Coronary artery (tissue), 2 donors: ENCODE measurements around the gene ROM1.

Source experiments
- DNase-seq: peaks from one replicate; pipeline ENCODE4 v3.0.0-alpha.2; 2017; ENCODE audit warnings: low spot score
- H3K27ac ChIP-seq, 2 donors: fragments of 200-600 bp; sonication (generic); one replicate each; pipeline ENCODE4 v1.5.1; 2016 to 2019
- H3K4me3 ChIP-seq: fragments of 200-600 bp; sonication (generic); 2 replicates; pipeline ENCODE4 v1.5.1; 2016; ENCODE audit warnings: mild to moderate bottlenecking, moderate library complexity
- TF ChIP-seq, protein P1 (sequence below): fragments of 200-600 bp; sonication (generic); IDR thresholded peaks from one replicate; pipeline ENCODE4 v1.5.1; 2019; ENCODE audit warnings: antibody characterized with exemption

The ROM1 gene

DNA sequence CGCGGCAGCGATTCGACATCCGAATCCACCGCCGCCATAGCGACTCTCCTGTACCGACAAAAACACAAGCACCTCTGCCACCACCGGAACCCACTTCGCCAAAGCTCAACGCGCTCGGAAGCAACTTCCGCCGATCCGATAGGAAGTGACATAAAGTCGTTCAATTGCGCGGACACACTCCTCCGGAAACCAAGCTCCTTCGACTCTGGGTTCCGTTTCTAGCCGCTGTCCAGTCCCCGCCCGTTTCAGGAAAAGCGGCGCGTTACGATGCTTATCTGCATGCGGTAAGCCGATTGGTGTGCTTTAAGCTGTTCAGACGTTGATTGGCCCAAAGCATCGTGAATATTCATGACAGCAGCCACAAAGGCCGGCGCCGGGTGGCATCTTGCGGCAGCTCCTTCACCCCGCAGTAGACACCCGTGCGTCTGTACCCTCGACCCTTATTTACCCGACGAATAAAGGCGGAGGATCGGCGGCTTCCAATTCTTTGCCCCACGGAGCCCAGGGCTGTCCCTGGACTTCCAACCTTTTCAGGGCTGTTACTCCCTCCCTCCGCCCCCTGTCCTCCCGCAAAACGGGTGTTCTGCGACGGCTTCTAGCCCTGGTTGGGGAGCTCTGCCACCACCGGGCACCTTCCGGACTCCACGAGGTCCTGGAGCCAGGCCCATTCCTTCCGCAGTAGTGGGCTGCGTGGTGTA lies 21.5 kb upstream of the ROM1 start, which contains the start of gene TUT1:
Gene TUT1, minus strand, starts transcription at position 76 of the 698 bp plus-strand sequence. Its CDS starts 38 bp downstream, at position 38.
- TF ChIP-seq, protein P1, sequence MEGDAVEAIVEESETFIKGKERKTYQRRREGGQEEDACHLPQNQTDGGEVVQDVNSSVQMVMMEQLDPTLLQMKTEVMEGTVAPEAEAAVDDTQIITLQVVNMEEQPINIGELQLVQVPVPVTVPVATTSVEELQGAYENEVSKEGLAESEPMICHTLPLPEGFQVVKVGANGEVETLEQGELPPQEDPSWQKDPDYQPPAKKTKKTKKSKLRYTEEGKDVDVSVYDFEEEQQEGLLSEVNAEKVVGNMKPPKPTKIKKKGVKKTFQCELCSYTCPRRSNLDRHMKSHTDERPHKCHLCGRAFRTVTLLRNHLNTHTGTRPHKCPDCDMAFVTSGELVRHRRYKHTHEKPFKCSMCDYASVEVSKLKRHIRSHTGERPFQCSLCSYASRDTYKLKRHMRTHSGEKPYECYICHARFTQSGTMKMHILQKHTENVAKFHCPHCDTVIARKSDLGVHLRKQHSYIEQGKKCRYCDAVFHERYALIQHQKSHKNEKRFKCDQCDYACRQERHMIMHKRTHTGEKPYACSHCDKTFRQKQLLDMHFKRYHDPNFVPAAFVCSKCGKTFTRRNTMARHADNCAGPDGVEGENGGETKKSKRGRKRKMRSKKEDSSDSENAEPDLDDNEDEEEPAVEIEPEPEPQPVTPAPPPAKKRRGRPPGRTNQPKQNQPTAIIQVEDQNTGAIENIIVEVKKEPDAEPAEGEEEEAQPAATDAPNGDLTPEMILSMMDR: no peak
- Histone ChIP-seq H3K27ac (peak within 1 kb of the TSS; percentile 90 to 97), H3K4me3 (peak within 1 kb of the TSS; percentile 77)
- DNase-seq: peak; percentile 98

DNA sequence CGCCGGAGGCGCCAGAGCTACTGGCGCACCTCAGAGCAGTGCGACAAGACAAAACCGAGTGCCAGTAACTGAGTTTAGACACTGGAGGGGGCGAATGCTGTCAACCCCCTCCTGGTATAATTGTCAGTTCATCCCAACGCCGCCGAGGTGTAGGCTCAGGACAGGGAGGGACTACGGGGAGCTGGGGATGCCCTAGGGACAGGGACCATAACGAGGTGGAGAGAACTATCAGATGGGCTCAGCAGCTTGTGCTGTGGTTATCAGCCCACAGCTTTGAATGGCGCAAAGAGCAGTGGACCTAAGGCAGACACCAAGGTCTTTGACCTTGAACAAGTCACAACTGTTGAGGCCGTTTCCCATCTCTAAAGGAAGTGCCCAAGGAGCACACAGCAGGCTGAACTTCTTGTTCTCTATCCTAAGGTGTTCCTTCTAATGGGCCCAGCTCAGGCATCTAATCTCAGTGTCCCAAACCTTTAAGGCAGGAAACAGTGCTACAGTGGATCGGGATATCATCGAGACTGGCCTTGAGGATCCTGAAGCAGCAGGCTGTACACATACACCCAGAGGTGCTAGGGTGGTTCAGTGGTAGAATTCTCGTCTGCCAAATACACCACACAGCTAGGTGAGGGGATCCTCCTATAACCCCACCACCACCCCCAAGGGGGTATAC lies 20.8 kb upstream of the ROM1 start:
- peak overlapping the region; percentile 77 for H3K4me3 ChIP-seq
- peak; percentile 57 for DNase-seq
- TF ChIP-seq, protein P1: no peak
- peak overlapping the region; percentile 90 to 97 for H3K27ac ChIP-seq

DNA sequence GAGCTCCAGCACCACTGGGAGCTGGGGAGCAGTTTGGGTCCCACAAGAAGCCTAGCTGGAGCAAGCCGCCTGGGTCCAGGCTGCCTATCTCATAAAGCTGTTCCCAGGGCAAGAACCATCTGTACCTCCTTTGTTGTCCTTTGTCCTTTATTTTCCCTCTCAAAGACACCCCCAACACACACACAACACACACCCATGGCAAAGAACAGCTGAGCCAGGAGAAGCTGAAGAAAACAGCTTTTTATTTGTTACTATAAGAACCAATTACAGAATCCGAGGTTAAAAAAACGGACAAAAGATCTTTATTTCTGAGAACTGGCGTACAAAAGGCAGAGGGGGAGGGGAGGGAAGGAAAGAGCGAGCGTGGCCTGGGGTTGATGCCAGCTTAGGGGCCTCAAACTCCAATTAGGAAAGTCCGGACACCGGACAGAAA lies 20.1 kb upstream of the ROM1 start:
- no peak for DNase-seq
- TF ChIP-seq, protein P1: no peak
- peak overlapping the region; percentile 90 to 97 for H3K27ac ChIP-seq
- no peak overlapping the region for H3K4me3 ChIP-seq

DNA sequence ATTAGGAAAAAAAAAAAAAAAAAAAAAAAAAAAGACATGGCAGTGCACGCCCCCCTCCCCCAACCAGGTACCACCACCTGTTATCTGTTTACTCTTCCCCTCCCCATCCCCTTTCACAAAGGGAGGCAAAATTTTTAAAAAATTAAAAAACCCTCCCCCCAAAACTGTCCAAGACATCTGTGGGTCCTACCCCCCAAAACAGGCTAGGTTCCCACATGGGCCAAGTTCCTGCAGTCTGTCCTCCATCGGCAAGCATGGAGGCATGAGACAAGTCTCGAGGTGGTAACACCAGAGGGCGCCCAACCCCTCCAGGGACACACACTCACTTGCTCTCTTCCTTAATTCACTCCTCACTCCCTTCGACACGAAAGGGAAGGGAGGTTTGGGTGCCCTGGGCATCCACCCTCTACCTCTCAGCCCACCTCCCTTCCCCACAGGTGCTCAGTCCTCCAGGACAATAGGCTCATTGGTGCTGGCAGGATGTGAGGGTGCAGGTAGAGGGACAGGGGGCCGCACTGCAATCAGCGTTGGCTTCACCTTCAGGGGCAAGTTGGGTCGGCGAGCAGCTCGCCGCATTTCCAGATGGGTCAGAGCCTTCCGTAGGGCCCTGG lies 19.5 kb upstream of the ROM1 start:
- H3K4me3 ChIP-seq: no peak overlapping the region
- H3K27ac ChIP-seq: peak overlapping the region in 1 of 2 donors; percentile 17
- TF ChIP-seq, protein P1: no peak
- DNase-seq: no peak

DNA sequence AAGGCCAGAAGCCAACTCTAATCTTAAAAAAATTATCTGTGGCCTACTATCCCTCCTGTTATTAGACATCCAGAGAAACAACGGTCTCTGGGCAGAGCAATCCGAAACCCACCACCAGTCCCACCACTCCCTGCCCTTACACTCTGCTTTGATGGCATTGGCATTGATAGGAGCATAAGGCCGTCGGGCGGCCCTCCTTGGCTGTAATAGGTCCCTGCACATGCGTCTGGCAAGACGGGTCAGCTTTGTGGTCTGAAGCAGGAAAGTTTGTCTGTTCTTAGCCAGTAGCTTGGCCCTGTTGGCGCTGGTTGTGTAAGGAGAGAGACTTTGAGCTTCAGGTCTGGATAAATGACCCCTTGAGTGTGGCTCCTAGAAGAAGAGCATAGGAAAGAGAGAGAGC lies 17.9 kb upstream of the ROM1 start:
- DNase-seq: no peak
- Histone ChIP-seq H3K4me3 (no peak overlapping the region), H3K27ac (no peak overlapping the region)
- TF ChIP-seq, protein P1: no peak

DNA sequence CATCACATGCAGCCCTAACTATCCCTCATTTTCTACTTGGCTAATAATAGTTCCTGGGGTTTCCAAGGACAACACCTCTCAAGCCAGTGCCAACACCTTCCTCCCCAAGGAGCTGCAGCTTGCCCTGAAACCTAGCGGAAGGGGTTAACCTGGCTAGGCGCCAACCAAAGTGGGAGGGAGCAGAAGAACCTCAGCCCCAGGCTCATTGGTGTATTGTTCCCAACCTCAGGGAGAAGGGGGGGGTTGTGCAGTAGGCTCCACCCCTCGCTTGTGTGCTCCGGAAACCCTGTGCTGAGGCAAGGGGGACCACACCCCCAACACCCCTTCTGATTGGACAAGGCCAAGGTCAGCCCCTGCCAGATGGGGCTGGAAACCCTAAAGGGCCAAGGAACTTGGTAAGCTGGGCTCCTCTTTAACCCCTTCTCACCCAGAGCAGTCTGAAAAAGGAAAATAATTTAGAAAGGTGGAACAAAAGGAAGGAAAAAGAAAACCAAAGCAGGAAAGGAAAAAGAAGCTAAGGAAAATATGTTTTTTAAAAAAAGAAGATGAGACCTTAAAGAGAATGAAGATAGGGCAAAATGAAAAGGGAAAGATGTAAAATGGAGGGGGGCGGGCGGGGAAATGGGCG lies 13.9 kb upstream of the ROM1 start:
- TF ChIP-seq, protein P1: no peak
- H3K27ac ChIP-seq: peak overlapping the region; percentile 12 to 97
- peak; percentile 99 for DNase-seq
- peak overlapping the region; percentile 90 for H3K4me3 ChIP-seq
